Endothelial cell of umbilical vein (primary cell): ENCODE results near the gene AJAP1. TPM values are rescaled to one million over a fixed set of nuclear protein-coding genes. Genes with fewer than 3 reads are reported as not detected.

Experiments
- BruUV-seq: library from RNA; stranded (reverse); fragments of 400-500 nt; replicated peaks from 2 replicates; lab custom pipeline; 2021; lab: Mats Ljungman, UMichigan
- CTCF ChIA-PET: fragments of 300-600, 350-600 bp; sonication (Branson Sonifier 250); formaldehyde crosslinking; loops from one replicate; lab custom pipeline; 2021; ENCODE audit warnings: antibody characterized with exemption, inconsistent platforms; lab: Charles Lee
- POLR2A ChIA-PET: fragments of 300-600, 350-600 bp; sonication (Branson Sonifier 250); formaldehyde crosslinking; loops from one replicate; lab custom pipeline; 2021; ENCODE audit warnings: antibody characterized with exemption, inconsistent platforms; lab: Charles Lee
- DNase-seq: peaks from one replicate; pipeline ENCODE4 v3.0.0-alpha.2; 2011; ENCODE audit warnings: low read depth, low spot score
- FAIRE-seq: peaks from 2 replicates; lab custom pipeline; 2011; peaks lifted over from hg19 to GRCh38; lab: Jason Lieb, UNC
- H2AFZ ChIP-seq: 2 replicates; pipeline ENCODE4 v1.6.0; 2012; ENCODE audit warnings: low read depth, low read length, control low read depth, inconsistent platforms
- H3K27ac ChIP-seq: 2 replicates; pipeline ENCODE4 v1.5.1; 2011; ENCODE audit warnings: low read depth, mild to moderate bottlenecking, control low read depth, low read length, moderate library complexity; ENCODE audit not compliant: insufficient read depth
- H3K27me3 ChIP-seq, 2 experiments: 2 replicates each; pipeline versions ENCODE4 v1.6.0 to v1.6.1; 2011; ENCODE audit warnings: low read length in 2 of 2, mixed read lengths in 1 of 2; ENCODE audit not compliant: control insufficient read depth in 2 of 2, insufficient read depth in 2 of 2
- H3K36me3 ChIP-seq, 2 experiments: 2 replicates in 1 of 2; 3 replicates in 1 of 2; pipeline ENCODE4 v1.5.1; 2011; ENCODE audit warnings: low read length in 2 of 2, mild to moderate bottlenecking in 1 of 2, moderate library complexity in 1 of 2; ENCODE audit not compliant: control insufficient read depth in 2 of 2, insufficient read depth in 2 of 2; ENCODE audit errors: extremely low read depth in 1 of 2
- H3K4me1 ChIP-seq: 3 replicates; pipeline ENCODE4 v1.5.1; 2011; ENCODE audit warnings: mild to moderate bottlenecking, low read length; ENCODE audit not compliant: control insufficient read depth, insufficient read depth; ENCODE audit errors: extremely low read depth
- H3K4me2 ChIP-seq: 2 replicates; pipeline ENCODE4 v1.6.1; 2011; ENCODE audit warnings: low read length, control low read depth, mixed read lengths; ENCODE audit not compliant: insufficient read depth
- H3K4me3 ChIP-seq, 3 experiments: fragments of 200-600 bp in 1 of 3; sonication (generic), shearing (Covaris generic) in 1 of 3; replicated peaks in 1 of 3; 2 replicates each; pipeline ENCODE4 v1.5.1; 2011 to 2016; ENCODE audit warnings: control low read depth in 3 of 3, low read length in 3 of 3, mild to moderate bottlenecking in 2 of 3, inconsistent platforms in 1 of 3, low read depth in 1 of 3, moderate library complexity in 1 of 3; ENCODE audit not compliant: insufficient read depth in 1 of 3
- H3K79me2 ChIP-seq: 2 replicates; pipeline ENCODE4 v1.6.0; 2012; ENCODE audit warnings: low read length, inconsistent platforms; ENCODE audit not compliant: control insufficient read depth, insufficient read depth
- H3K9ac ChIP-seq: replicated peaks from 2 replicates; pipeline ENCODE3; 2011; ENCODE audit warnings: low read length, control low read depth; ENCODE audit not compliant: insufficient read depth; ENCODE audit errors: extremely low read depth
- H3K9me1 ChIP-seq: replicated peaks from 3 replicates; pipeline ENCODE4 v1.6.0; 2011; ENCODE audit warnings: mild to moderate bottlenecking, low read length; ENCODE audit not compliant: control insufficient read depth, insufficient read depth; ENCODE audit errors: extremely low read depth
- H3K9me3 ChIP-seq: replicated peaks from 2 replicates; pipeline ENCODE4 v1.5.1; 2012; ENCODE audit warnings: low read length, inconsistent platforms; ENCODE audit not compliant: control insufficient read depth, insufficient read depth
- H4K20me1 ChIP-seq: replicated peaks from 2 replicates; pipeline ENCODE3; 2011; ENCODE audit warnings: mild to moderate bottlenecking, low read length; ENCODE audit not compliant: control insufficient read depth, insufficient read depth; ENCODE audit errors: extremely low read depth
- EZH2 ChIP-seq: IDR thresholded peaks from 2 replicates; pipeline ENCODE4 v1.6.1; 2012; ENCODE audit warnings: borderline replicate concordance, low read depth, mild to moderate bottlenecking, moderate library complexity, low read length, inconsistent platforms; ENCODE audit not compliant: severe bottlenecking
- FOS ChIP-seq: IDR thresholded peaks from 2 replicates; pipeline ENCODE4 v1.6.1; 2011; ENCODE audit warnings: mild to moderate bottlenecking, low read length, moderate library complexity, borderline replicate concordance; ENCODE audit not compliant: insufficient read depth
- GATA2 ChIP-seq: IDR thresholded peaks from 2 replicates; pipeline ENCODE4 v1.7.0; 2011; ENCODE audit warnings: low read depth, mild to moderate bottlenecking, moderate library complexity, mixed read lengths, low read length; ENCODE audit not compliant: insufficient read length, insufficient read depth
- JUN ChIP-seq: IDR thresholded peaks from 2 replicates; pipeline ENCODE4 v1.6.1; 2011; ENCODE audit warnings: borderline replicate concordance, low read depth; ENCODE audit not compliant: insufficient read length, insufficient read depth
- MYC ChIP-seq: IDR thresholded peaks from one replicate; pipeline ENCODE4 v1.6.1; 2011; ENCODE audit warnings: mild to moderate bottlenecking, low read depth, low read length
- POLR2A ChIP-seq: IDR thresholded peaks from 2 replicates; pipeline ENCODE4 v1.6.1; 2012; ENCODE audit warnings: low read depth, mild to moderate bottlenecking, control low read depth, low read length
- POLR2AphosphoS5 ChIP-seq: IDR thresholded peaks from 2 replicates; pipeline ENCODE4 v1.6.1; 2012; ENCODE audit warnings: low read depth, mild to moderate bottlenecking, control low read depth, low read length, moderate library complexity; ENCODE audit not compliant: insufficient read depth
- dilution Hi-C: fragments of 300-500 bp; cut with MboI; formaldehyde crosslinking; loops from one replicate; pipeline ENCODE4 v1.15.0; 2019; ENCODE audit warnings: low sequenced_read_pairs; ENCODE audit not compliant: extremely low pct_ligation_motif_present
- intact Hi-C: fragments of 100-400 bp; cut with micrococcal nuclease; formaldehyde crosslinking; loops from one replicate; pipeline ENCODE4 v1.10.0; 2022
- polyA plus RNA-seq, 4 experiments: library from polyadenylated mRNA; depleted of rRNA in 3 of 4; stranded (reverse) in 3 of 4; unstranded in 1 of 4; fragments of >200 nt; gene quantifications; 2 replicates each; pipeline versions ENCODE4 v1.2.1 to v1.2.3, GENCODE V29; 2011 to 2012; ENCODE audit warnings: missing spikeins in 1 of 4
- total RNA-seq: library from RNA; stranded (reverse); gene quantifications from 2 replicates; pipeline ENCODE4 v1.2.3, GENCODE V29; 2021
- TF ChIP-seq, protein P1 (sequence below), 2 donors: IDR thresholded peaks; 1 replicate in 1 of 2; 2 replicates in 1 of 2; pipeline ENCODE4 v1.5.1; 2011; ENCODE audit warnings: low read length in 2 of 2, mild to moderate bottlenecking in 2 of 2, moderate library complexity in 2 of 2, control low read depth in 1 of 2, inconsistent platforms in 1 of 2, low read depth in 1 of 2; ENCODE audit not compliant: insufficient read depth in 1 of 2; ENCODE audit errors: extremely low read depth in 1 of 2
- TF ChIP-seq, protein P2 (sequence below): IDR thresholded peaks from 2 replicates; pipeline ENCODE4 v1.6.1; 2011; ENCODE audit not compliant: insufficient read depth, insufficient read length

AJAP1 gene
- total and polyA plus RNA-seq, 2 donors (not counting 3 experiments of a cell fraction or from before 2014, with no cell fraction given) = not detected

DNA sequence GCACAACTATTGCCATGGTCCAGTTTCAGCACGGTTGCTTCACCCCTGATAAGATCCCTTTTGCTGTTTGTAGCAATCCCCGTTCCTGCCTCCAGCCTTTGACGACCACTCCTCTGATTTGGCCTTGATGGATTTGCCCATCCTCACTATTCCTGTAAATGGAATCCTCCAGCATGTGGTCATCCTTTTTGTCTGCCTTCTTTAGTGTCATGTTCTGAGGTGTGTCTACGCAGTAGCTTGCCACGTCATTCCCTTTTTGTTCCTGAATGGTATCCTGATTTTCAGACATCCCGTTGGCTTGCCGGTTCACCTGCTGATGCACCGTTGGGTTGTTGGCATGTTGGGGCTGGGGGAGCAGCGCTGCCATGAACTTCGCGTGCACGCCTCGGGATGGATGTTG, 7.8 kb downstream of the AJAP1 start:
- FAIRE-seq (no peak), DNase-seq (no peak)
- H3K4me1 ChIP-seq = no peaks in the 10 kb centered on the region
- H3K9me1 ChIP-seq = no peaks in the 10 kb centered on the region
- H2AFZ ChIP-seq = no peak overlapping the region
- H3K27me3 ChIP-seq = peaks cover 0 to 3% of the 10 kb centered on the region in 2 experiments
- intact Hi-C loops (no loop called here), dilution Hi-C loops (no loop called here)
- no peaks in the 10 kb centered on the region for H4K20me1 ChIP-seq
- no TSS peak for BruUV-seq
- no peak overlapping the region for H3K9ac ChIP-seq
- H3K4me2 ChIP-seq = no peak overlapping the region
- no peaks in the 10 kb centered on the region for H3K79me2 ChIP-seq
- no peak for TF ChIP-seq EZH2
- no peak for TF ChIP-seq JUN
- no peak for TF ChIP-seq POLR2AphosphoS5
- no peak for TF ChIP-seq POLR2A
- TF ChIP-seq, protein P1, sequence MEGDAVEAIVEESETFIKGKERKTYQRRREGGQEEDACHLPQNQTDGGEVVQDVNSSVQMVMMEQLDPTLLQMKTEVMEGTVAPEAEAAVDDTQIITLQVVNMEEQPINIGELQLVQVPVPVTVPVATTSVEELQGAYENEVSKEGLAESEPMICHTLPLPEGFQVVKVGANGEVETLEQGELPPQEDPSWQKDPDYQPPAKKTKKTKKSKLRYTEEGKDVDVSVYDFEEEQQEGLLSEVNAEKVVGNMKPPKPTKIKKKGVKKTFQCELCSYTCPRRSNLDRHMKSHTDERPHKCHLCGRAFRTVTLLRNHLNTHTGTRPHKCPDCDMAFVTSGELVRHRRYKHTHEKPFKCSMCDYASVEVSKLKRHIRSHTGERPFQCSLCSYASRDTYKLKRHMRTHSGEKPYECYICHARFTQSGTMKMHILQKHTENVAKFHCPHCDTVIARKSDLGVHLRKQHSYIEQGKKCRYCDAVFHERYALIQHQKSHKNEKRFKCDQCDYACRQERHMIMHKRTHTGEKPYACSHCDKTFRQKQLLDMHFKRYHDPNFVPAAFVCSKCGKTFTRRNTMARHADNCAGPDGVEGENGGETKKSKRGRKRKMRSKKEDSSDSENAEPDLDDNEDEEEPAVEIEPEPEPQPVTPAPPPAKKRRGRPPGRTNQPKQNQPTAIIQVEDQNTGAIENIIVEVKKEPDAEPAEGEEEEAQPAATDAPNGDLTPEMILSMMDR (IDR thresholded peaks at IDR 0.05; ENCODE audit: extremely low read depth in 1 of 2, insufficient read depth in 1 of 2, low read depth in 1 of 2, low read length in 2 of 2) = no peak
- no peak for TF ChIP-seq FOS
- no peak for TF ChIP-seq GATA2
- no peak for TF ChIP-seq MYC
- TF ChIP-seq, protein P2, sequence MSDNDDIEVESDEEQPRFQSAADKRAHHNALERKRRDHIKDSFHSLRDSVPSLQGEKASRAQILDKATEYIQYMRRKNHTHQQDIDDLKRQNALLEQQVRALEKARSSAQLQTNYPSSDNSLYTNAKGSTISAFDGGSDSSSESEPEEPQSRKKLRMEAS = no peak
- CTCF ChIA-PET = no interaction called here
- H3K27ac ChIP-seq = no peak overlapping the region
- H3K36me3 ChIP-seq = no peaks in the 10 kb centered on the region
- H3K4me3 ChIP-seq = no peak overlapping the region
- no peaks in the 10 kb centered on the region for H3K9me3 ChIP-seq
- POLR2A ChIA-PET = no interaction called here
